CD4-positive, alpha-beta T cell treated with Interleukin-15 for 4 hours (primary cell): ENCODE measurements around the gene RASGRF2.
"Not testable (repeated sequence)": the region's sequence is repeated elsewhere in the genome, so short reads cannot be mapped to it uniquely, and the experiment has no call there.

ENCODE experiments used
- DNase-seq: peaks from one replicate; pipeline ENCODE4 v3.0.0-alpha.2; 2020; ENCODE audit warnings: low spot score

RASGRF2 gene

GRCh38 chr5:81070571-81071255 lies 110.5 kb downstream of the RASGRF2 start:
- DNase-seq = no peak

GRCh38 chr5:81075041-81075440 lies 114.9 kb downstream of the RASGRF2 start:
- DNase-seq = no peak

GRCh38 chr5:81077105-81077504 lies 116.9 kb downstream of the RASGRF2 start:
- no peak for DNase-seq

GRCh38 chr5:81078930-81079329 lies 118.8 kb downstream of the RASGRF2 start:
- no peak for DNase-seq

- DNase-seq = no peak
These were observed 120.8 kb downstream of the RASGRF2 start for GRCh38 chr5:81080809-81081460.

GRCh38 chr5:81081461-81081835 lies 121.3 kb downstream of the RASGRF2 start:
- DNase-seq = no peak

GRCh38 chr5:81086881-81087281 lies 126.7 kb downstream of the RASGRF2 start:
- no peak for DNase-seq

GRCh38 chr5:81091199-81091598 lies 131.0 kb downstream of the RASGRF2 start:
- no peak for DNase-seq

GRCh38 chr5:81093536-81094196 lies 133.5 kb downstream of the RASGRF2 start:
- DNase-seq = no peak

- no peak for DNase-seq
These were observed 135.7 kb downstream of the RASGRF2 start for GRCh38 chr5:81095835-81096234.

GRCh38 chr5:81097713-81098112 lies 137.6 kb downstream of the RASGRF2 start:
- DNase-seq = no peak

GRCh38 chr5:81105261-81105877 lies 145.2 kb downstream of the RASGRF2 start:
- DNase-seq = no peak

GRCh38 chr5:81115261-81115660 lies 155.1 kb downstream of the RASGRF2 start:
- DNase-seq = no peak

- DNase-seq = no peak
These were observed 157.4 kb downstream of the RASGRF2 start for GRCh38 chr5:81117566-81117965.

- DNase-seq = no peak
These were observed 161.1 kb downstream of the RASGRF2 start for GRCh38 chr5:81121273-81121672.

- no peak for DNase-seq
These were observed 161.9 kb downstream of the RASGRF2 start for GRCh38 chr5:81121836-81122630.

GRCh38 chr5:81124689-81125088 lies 164.5 kb downstream of the RASGRF2 start:
- DNase-seq = not testable (repeated sequence)

- no peak for DNase-seq
These were observed 165.8 kb downstream of the RASGRF2 start for GRCh38 chr5:81125959-81126358.

- no peak for DNase-seq
These were observed 168.3 kb downstream of the RASGRF2 start for GRCh38 chr5:81128416-81128815.

GRCh38 chr5:81132381-81132780 lies 172.2 kb downstream of the RASGRF2 start:
- DNase-seq = no peak

- no peak for DNase-seq
These were observed 173.9 kb downstream of the RASGRF2 start for GRCh38 chr5:81134066-81134465.

- DNase-seq = no peak
These were observed 174.4 kb downstream of the RASGRF2 start for GRCh38 chr5:81134566-81134965.
